ENCODE results near the gene DNAH2. TPM values are rescaled to one million over a fixed set of nuclear protein-coding genes. Genes with fewer than 3 reads are reported as not detected.

DNAH2 gene
- total and polyA plus RNA-seq, 4 donors = 1.5 to 14.0 (median 7.6) TPM

DNA sequence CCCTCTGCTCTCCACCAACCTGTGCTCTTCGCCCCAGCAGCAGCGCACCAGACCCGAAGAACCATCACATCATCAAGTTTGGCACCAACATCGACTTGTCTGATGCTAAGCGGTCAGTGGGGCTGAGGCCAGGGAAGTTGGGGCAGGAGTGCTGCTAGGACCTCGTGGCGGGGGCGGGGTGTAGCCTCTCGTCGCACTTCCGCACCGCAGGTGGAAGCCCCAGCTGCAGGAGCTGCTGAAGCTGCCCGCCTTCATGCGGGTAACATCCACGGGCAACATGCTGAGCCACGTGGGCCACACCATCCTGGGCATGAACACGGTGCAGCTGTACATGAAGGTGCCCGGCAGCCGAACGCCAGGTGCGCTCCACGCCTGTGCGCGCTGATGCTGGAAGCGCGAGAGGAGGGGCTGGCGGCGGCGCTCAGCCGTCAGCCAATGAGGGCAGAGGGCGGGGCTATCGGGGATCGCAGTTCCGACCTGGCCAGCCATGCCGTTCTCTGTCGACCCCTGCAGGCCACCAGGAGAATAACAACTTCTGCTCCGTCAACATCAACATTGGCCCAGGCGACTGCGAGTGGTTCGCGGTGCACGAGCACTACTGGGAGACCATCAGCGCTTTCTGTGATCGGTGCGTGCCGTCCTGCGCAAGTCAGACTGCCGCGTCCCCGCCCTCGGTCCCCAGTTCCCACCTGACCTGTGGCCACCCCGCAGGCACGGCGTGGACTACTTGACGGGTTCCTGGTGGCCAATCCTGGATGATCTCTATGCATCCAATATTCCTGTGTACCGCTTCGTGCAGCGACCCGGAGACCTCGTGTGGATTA is 134.1 kb downstream of the DNAH2 start:
- TF ChIP-seq, protein P1, sequence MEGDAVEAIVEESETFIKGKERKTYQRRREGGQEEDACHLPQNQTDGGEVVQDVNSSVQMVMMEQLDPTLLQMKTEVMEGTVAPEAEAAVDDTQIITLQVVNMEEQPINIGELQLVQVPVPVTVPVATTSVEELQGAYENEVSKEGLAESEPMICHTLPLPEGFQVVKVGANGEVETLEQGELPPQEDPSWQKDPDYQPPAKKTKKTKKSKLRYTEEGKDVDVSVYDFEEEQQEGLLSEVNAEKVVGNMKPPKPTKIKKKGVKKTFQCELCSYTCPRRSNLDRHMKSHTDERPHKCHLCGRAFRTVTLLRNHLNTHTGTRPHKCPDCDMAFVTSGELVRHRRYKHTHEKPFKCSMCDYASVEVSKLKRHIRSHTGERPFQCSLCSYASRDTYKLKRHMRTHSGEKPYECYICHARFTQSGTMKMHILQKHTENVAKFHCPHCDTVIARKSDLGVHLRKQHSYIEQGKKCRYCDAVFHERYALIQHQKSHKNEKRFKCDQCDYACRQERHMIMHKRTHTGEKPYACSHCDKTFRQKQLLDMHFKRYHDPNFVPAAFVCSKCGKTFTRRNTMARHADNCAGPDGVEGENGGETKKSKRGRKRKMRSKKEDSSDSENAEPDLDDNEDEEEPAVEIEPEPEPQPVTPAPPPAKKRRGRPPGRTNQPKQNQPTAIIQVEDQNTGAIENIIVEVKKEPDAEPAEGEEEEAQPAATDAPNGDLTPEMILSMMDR (IDR thresholded peaks at IDR 0.05; ENCODE audit: control extremely low read depth, extremely low read depth) = peak; percentile 99
- H3K27ac ChIP-seq (ENCODE audit: low read depth in 1 of 2, low read length in 1 of 2) = peak overlapping the region in 1 of 2 donors; percentile 6
- peak; percentile 91 for ATAC-seq (ENCODE audit: insufficient read depth, low FRiP score)
- 23 to 28% methylated on average over 60 of the region's 60 CpGs for WGBS, 2 donors
- H3K27me3 ChIP-seq (ENCODE audit: control insufficient read depth in 3 of 3, insufficient read depth in 3 of 3, low read length in 2 of 3) = no peaks in the 10 kb centered on the region
- H3K4me3 ChIP-seq = no peak overlapping the region
- peak; percentile 91 to 94 (median 93) for DNase-seq
- peaks cover 0 to 20% (median 6%) of the 10 kb centered on the region in 5 donors for H3K4me1 ChIP-seq (ENCODE audit: control insufficient read depth in 5 of 5, insufficient read depth in 5 of 5, low read length in 5 of 5)
- H3K9me3 ChIP-seq (ENCODE audit: control insufficient read depth in 4 of 4, insufficient read depth in 3 of 4, low read length in 3 of 4) = no peaks in the 10 kb centered on the region
- H3K36me3 ChIP-seq (ENCODE audit: control insufficient read depth in 4 of 4, insufficient read depth in 4 of 4, low read length in 4 of 4) = peaks cover 8 to 62% (median 31%) of the 10 kb centered on the region in 4 donors
- no peak overlapping the region for H3K9ac ChIP-seq (ENCODE audit: insufficient read depth in 1 of 2, low read length in 2 of 2)

DNA sequence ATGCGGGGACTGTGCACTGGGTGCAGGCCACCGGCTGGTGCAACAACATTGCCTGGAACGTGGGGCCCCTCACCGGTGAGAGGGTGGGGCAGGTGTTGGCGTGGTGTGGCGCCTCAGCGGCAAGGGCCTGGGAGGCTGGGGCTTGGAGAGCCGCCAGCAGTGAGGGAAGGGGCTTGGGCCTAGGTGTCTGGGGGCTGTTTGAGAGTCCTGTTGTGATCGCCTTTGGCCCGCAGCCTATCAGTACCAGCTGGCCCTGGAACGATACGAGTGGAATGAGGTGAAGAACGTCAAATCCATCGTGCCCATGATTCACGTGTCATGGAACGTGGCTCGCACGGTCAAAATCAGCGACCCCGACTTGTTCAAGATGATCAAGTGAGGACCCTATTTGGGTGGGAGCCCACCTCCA is 134.7 kb downstream of the DNAH2 start:
- Histone ChIP-seq H3K4me3 (no peak overlapping the region), H3K9me3 (ENCODE audit: control insufficient read depth in 4 of 4, insufficient read depth in 3 of 4, low read length in 3 of 4) (no peaks in the 10 kb centered on the region), H3K27ac (ENCODE audit: low read depth in 1 of 2, low read length in 1 of 2) (no peak overlapping the region), H3K27me3 (ENCODE audit: control insufficient read depth in 3 of 3, insufficient read depth in 3 of 3, low read length in 2 of 3) (no peaks in the 10 kb centered on the region), H3K9ac (ENCODE audit: insufficient read depth in 1 of 2, low read length in 2 of 2) (no peak overlapping the region), H3K4me1 (ENCODE audit: control insufficient read depth in 5 of 5, insufficient read depth in 5 of 5, low read length in 5 of 5) (peaks cover 0 to 23% (median 6%) of the 10 kb centered on the region in 5 donors), H3K36me3 (ENCODE audit: control insufficient read depth in 4 of 4, insufficient read depth in 4 of 4, low read length in 4 of 4) (peaks cover 8 to 56% (median 30%) of the 10 kb centered on the region in 4 donors)
- WGBS, 2 donors = 80 to 82% methylated on average over 20 of the region's 20 CpGs
- no peak for DNase-seq
- no peak for ATAC-seq (ENCODE audit: insufficient read depth, low FRiP score)
- TF ChIP-seq, protein P1 (IDR thresholded peaks at IDR 0.05; ENCODE audit: control extremely low read depth, extremely low read depth) = no peak

DNA sequence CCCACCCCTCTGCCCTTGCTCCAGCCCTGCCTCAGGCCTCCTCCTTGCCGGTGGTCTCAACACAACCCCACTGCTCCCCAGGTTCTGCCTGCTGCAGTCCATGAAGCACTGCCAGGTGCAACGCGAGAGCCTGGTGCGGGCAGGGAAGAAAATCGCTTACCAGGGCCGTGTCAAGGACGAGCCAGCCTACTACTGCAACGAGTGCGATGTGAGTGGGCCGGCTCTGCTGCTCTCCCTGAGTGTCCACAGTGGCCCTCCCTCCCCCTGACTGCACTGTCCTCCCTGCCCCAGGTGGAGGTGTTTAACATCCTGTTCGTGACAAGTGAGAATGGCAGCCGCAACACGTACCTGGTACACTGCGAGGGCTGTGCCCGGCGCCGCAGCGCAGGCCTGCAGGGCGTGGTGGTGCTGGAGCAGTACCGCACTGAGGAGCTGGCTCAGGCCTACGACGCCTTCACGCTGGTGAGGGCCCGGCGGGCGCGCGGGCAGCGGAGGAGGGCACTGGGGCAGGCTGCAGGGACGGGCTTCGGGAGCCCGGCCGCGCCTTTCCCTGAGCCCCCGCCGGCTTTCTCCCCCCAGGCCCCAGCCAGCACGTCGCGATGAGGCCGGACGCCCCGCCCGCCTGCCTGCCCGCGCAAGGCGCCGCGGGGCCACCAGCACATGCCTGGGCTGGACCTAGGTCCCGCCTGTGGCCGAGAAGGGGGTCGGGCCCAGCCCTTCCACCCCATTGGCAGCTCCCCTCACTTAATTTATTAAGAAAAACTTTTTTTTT is 135.6 kb downstream of the DNAH2 start:
- Histone ChIP-seq H3K27ac (ENCODE audit: low read depth in 1 of 2, low read length in 1 of 2) (no peak overlapping the region), H3K9me3 (ENCODE audit: control insufficient read depth in 4 of 4, insufficient read depth in 3 of 4, low read length in 3 of 4) (no peaks in the 10 kb centered on the region), H3K4me1 (ENCODE audit: control insufficient read depth in 5 of 5, insufficient read depth in 5 of 5, low read length in 5 of 5) (peaks cover under 1 to 25% (median 6%) of the 10 kb centered on the region in 5 donors), H3K36me3 (ENCODE audit: control insufficient read depth in 4 of 4, insufficient read depth in 4 of 4, low read length in 4 of 4) (peaks cover 6 to 48% (median 30%) of the 10 kb centered on the region in 4 donors), H3K9ac (ENCODE audit: insufficient read depth in 1 of 2, low read length in 2 of 2) (no peak overlapping the region), H3K27me3 (ENCODE audit: control insufficient read depth in 3 of 3, insufficient read depth in 3 of 3, low read length in 2 of 3) (no peaks in the 10 kb centered on the region), H3K4me3 (no peak overlapping the region)
- TF ChIP-seq, protein P1 (IDR thresholded peaks at IDR 0.05; ENCODE audit: control extremely low read depth, extremely low read depth) = no peak
- DNase-seq = no peak
- 91 to 95% methylated on average over 44 to 51 of the region's 51 CpGs for WGBS, 2 donors
- ATAC-seq (ENCODE audit: insufficient read depth, low FRiP score) = no peak

Data from lung (tissue), 12 donors.